Measurements from ENCODE around the gene MTHFD1. TPM values are rescaled to one million over a fixed set of nuclear protein-coding genes. Genes with fewer than 3 reads are reported as not detected.

MTHFD1 gene
- total and polyA plus RNA-seq, 9 of the 15 experiments (the other 6 are each of a cell fraction or from before 2014, with no cell fraction given) = 66.7 to 158 (median 90.9) TPM

DNA sequence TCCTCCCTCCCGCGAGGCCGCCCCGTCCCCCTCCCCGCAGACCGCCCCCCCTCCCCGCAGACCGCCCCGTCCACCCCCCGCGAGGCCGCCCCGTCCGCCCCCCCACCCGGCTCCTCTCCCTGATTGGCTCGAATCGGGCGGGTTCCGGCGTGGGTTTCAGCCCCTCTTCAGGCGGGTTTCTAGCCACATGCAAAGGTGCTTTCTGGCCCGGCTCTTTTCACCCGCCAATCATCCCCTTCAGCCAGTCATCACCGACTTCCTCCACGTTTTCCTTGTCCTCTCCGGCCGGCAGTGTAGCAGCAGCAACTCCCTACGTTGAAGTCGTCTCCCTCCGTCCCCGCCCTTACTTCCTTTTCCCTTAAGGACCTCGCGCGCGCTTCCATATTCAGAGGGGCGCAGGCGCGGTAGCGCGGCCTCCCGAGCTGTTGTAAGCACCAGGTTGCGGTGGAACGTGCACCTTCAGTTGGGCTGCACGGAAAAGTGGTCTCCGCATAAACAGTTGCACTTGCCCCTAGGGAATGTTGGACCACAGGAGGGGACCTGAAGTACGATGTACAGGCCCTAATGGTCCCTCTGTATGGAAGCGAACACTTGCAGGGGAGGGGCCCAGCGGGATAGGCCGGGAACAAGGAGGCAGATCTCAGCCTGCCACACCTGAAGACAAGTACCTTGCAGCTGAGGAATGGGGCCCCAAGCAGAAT, 49.4 kb upstream of the MTHFD1 start (continued):
- TF ChIP-seq, protein P1, sequence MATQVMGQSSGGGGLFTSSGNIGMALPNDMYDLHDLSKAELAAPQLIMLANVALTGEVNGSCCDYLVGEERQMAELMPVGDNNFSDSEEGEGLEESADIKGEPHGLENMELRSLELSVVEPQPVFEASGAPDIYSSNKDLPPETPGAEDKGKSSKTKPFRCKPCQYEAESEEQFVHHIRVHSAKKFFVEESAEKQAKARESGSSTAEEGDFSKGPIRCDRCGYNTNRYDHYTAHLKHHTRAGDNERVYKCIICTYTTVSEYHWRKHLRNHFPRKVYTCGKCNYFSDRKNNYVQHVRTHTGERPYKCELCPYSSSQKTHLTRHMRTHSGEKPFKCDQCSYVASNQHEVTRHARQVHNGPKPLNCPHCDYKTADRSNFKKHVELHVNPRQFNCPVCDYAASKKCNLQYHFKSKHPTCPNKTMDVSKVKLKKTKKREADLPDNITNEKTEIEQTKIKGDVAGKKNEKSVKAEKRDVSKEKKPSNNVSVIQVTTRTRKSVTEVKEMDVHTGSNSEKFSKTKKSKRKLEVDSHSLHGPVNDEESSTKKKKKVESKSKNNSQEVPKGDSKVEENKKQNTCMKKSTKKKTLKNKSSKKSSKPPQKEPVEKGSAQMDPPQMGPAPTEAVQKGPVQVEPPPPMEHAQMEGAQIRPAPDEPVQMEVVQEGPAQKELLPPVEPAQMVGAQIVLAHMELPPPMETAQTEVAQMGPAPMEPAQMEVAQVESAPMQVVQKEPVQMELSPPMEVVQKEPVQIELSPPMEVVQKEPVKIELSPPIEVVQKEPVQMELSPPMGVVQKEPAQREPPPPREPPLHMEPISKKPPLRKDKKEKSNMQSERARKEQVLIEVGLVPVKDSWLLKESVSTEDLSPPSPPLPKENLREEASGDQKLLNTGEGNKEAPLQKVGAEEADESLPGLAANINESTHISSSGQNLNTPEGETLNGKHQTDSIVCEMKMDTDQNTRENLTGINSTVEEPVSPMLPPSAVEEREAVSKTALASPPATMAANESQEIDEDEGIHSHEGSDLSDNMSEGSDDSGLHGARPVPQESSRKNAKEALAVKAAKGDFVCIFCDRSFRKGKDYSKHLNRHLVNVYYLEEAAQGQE (IDR thresholded peaks at IDR 0.05; ENCODE audit: borderline replicate concordance) = no peak
- TF ChIP-seq, protein P1 (CRISPR knock-in tag; IDR thresholded peaks at IDR 0.05; ENCODE audit: low read depth) = 0 out of 2 replicates have a peak, but pooled peaks have one; percentile 16
- TF ChIP-seq EZH2 (IDR thresholded peaks at IDR 0.05; ENCODE audit: borderline replicate concordance, low read depth, low read length) = no peak
- TF ChIP-seq, protein P2, sequence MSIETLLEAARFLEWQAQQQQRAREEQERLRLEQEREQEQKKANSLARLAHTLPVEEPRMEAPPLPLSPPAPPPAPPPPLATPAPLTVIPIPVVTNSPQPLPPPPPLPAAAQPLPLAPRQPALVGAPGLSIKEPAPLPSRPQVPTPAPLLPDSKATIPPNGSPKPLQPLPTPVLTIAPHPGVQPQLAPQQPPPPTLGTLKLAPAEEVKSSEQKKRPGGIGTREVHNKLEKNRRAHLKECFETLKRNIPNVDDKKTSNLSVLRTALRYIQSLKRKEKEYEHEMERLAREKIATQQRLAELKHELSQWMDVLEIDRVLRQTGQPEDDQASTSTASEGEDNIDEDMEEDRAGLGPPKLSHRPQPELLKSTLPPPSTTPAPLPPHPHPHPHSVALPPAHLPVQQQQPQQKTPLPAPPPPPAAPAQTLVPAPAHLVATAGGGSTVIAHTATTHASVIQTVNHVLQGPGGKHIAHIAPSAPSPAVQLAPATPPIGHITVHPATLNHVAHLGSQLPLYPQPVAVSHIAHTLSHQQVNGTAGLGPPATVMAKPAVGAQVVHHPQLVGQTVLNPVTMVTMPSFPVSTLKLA (conservative IDR thresholded peaks at IDR 0.05) = peak; percentile 82 to 84
- no peak for TF ChIP-seq CBX2 (IDR thresholded peaks at IDR 0.05; ENCODE audit: insufficient read depth, low read length, poor library complexity, severe bottlenecking)
- no peak for TF ChIP-seq RBM22 (IDR thresholded peaks at IDR 0.05; ENCODE audit: low read depth, low read length, poor library complexity, severe bottlenecking)
- no peak for TF ChIP-seq MTA3 (IDR thresholded peaks at IDR 0.05; ENCODE audit: borderline replicate concordance)
- TF ChIP-seq TCF7L2 (IDR thresholded peaks at IDR 0.05; ENCODE audit: low read depth, low read length) = no peak
- TF ChIP-seq NCOA4 (IDR thresholded peaks at IDR 0.05; ENCODE audit: partially characterized antibody) = no peak
- TF ChIP-seq NR2F6 (CRISPR knock-in tag; IDR thresholded peaks at IDR 0.05) = no peak
- TF ChIP-seq TOE1 (IDR thresholded peaks at IDR 0.05; ENCODE audit: borderline replicate concordance) = peak; percentile 38; the same call in 1 of the 2 replicates
- no peak for TF ChIP-seq TOE1 (CRISPR knock-in tag; IDR thresholded peaks at IDR 0.05; ENCODE audit: borderline replicate concordance, low read depth)
- peak; percentile 69 for TF ChIP-seq SUPT5H (IDR thresholded peaks at IDR 0.05)
- TF ChIP-seq HDAC8 (tag; IDR thresholded peaks at IDR 0.05) = no peak
- TF ChIP-seq CEBPB (tag; IDR thresholded peaks at IDR 0.05) = no peak
- TF ChIP-seq IRF2 (CRISPR knock-in tag; IDR thresholded peaks at IDR 0.05) = no peak
- TF ChIP-seq RAD21 (CRISPR knock-in tag; conservative IDR thresholded peaks at IDR 0.05 in 1 of 2, IDR thresholded peaks at IDR 0.05 in 1 of 2) = no peak
- TF ChIP-seq TBL1XR1 (IDR thresholded peaks at IDR 0.05; ENCODE audit: low read length in 2 of 2) = no peak
